ENCODE results near the gene FILIP1. TPM values are rescaled to one million over a fixed set of nuclear protein-coding genes. Genes with fewer than 3 reads are reported as not detected.

Gene FILIP1
- total RNA-seq, 1 donor = under 0.01 TPM

GRCh38 chr6:75263401-75263750 lies 230.2 kb downstream of the FILIP1 start:
- Histone ChIP-seq H4K20me1 (ENCODE audit: insufficient read depth, low read length) (peaks cover 15% of the 10 kb centered on the region), H2AFZ (ENCODE audit: low read length) (no peak overlapping the region), H3K4me1 (ENCODE audit: insufficient read depth, low read length) (peaks cover 2% of the 10 kb centered on the region), H3K4me2 (ENCODE audit: insufficient read depth, low read length) (no peak overlapping the region), H3K27ac (ENCODE audit: low read depth, low read length) (no peak overlapping the region), H3K36me3 (ENCODE audit: insufficient read depth, low read length) (peaks cover 50% of the 10 kb centered on the region), H3K27me3 (ENCODE audit: insufficient read depth, low read length) (no peaks in the 10 kb centered on the region), H3K79me2 (ENCODE audit: insufficient read depth, low read length) (peaks cover 67% of the 10 kb centered on the region), H3K4me3 (ENCODE audit: insufficient read depth, low read length) (no peak overlapping the region), H3K9me3 (ENCODE audit: low read depth, low read length) (no peaks in the 10 kb centered on the region)
- no peak for TF ChIP-seq CTCF (IDR thresholded peaks at IDR 0.05; ENCODE audit: extremely low read depth, low read depth, low read length)
- DNase-seq (ENCODE audit: insufficient read length, low spot score, missing footprints) = no peak

- no peaks in the 10 kb centered on the region for H3K27me3 ChIP-seq (ENCODE audit: insufficient read depth, low read length)
- no peak for TF ChIP-seq CTCF (IDR thresholded peaks at IDR 0.05; ENCODE audit: extremely low read depth, low read depth, low read length)
- no peak for DNase-seq (ENCODE audit: insufficient read length, low spot score, missing footprints)
- peaks cover 15% of the 10 kb centered on the region for H4K20me1 ChIP-seq (ENCODE audit: insufficient read depth, low read length)
- H3K4me3 ChIP-seq (ENCODE audit: insufficient read depth, low read length) = no peak overlapping the region
- peaks cover 53% of the 10 kb centered on the region for H3K36me3 ChIP-seq (ENCODE audit: insufficient read depth, low read length)
- no peaks in the 10 kb centered on the region for H3K9me3 ChIP-seq (ENCODE audit: low read depth, low read length)
- H3K27ac ChIP-seq (ENCODE audit: low read depth, low read length) = no peak overlapping the region
- peaks cover 62% of the 10 kb centered on the region for H3K79me2 ChIP-seq (ENCODE audit: insufficient read depth, low read length)
- H3K4me1 ChIP-seq (ENCODE audit: insufficient read depth, low read length) = no peaks in the 10 kb centered on the region
- H3K4me2 ChIP-seq (ENCODE audit: insufficient read depth, low read length) = no peak overlapping the region
- H2AFZ ChIP-seq (ENCODE audit: low read length) = no peak overlapping the region
Observed at GRCh38 chr6:75262716-75263400, 230.7 kb downstream of the FILIP1 start.

- Histone ChIP-seq H3K36me3 (ENCODE audit: insufficient read depth, low read length) (peaks cover 55% of the 10 kb centered on the region), H3K9me3 (ENCODE audit: low read depth, low read length) (no peaks in the 10 kb centered on the region), H2AFZ (ENCODE audit: low read length) (no peak overlapping the region), H3K4me2 (ENCODE audit: insufficient read depth, low read length) (no peak overlapping the region), H3K4me3 (ENCODE audit: insufficient read depth, low read length) (no peak overlapping the region), H3K27me3 (ENCODE audit: insufficient read depth, low read length) (no peaks in the 10 kb centered on the region), H3K79me2 (ENCODE audit: insufficient read depth, low read length) (peaks cover 48% of the 10 kb centered on the region), H3K4me1 (ENCODE audit: insufficient read depth, low read length) (no peaks in the 10 kb centered on the region), H4K20me1 (ENCODE audit: insufficient read depth, low read length) (peaks cover 9% of the 10 kb centered on the region), H3K27ac (ENCODE audit: low read depth, low read length) (no peak overlapping the region)
- no peak for DNase-seq (ENCODE audit: insufficient read length, low spot score, missing footprints)
- no peak for TF ChIP-seq CTCF (IDR thresholded peaks at IDR 0.05; ENCODE audit: extremely low read depth, low read depth, low read length)
Observed at GRCh38 chr6:75261299-75261698, 232.3 kb downstream of the FILIP1 start.

GRCh38 chr6:75257343-75258087 lies 236.1 kb downstream of the FILIP1 start:
- H3K4me3 ChIP-seq (ENCODE audit: insufficient read depth, low read length) = no peak overlapping the region
- no peak for DNase-seq (ENCODE audit: insufficient read length, low spot score, missing footprints)
- no peak overlapping the region for H3K4me2 ChIP-seq (ENCODE audit: insufficient read depth, low read length)
- H3K4me1 ChIP-seq (ENCODE audit: insufficient read depth, low read length) = no peaks in the 10 kb centered on the region
- peaks cover 12% of the 10 kb centered on the region for H3K79me2 ChIP-seq (ENCODE audit: insufficient read depth, low read length)
- no peaks in the 10 kb centered on the region for H3K27me3 ChIP-seq (ENCODE audit: insufficient read depth, low read length)
- H2AFZ ChIP-seq (ENCODE audit: low read length) = no peak overlapping the region
- peaks cover 52% of the 10 kb centered on the region for H3K36me3 ChIP-seq (ENCODE audit: insufficient read depth, low read length)
- H3K9me3 ChIP-seq (ENCODE audit: low read depth, low read length) = no peaks in the 10 kb centered on the region
- TF ChIP-seq CTCF (IDR thresholded peaks at IDR 0.05; ENCODE audit: extremely low read depth, low read depth, low read length) = no peak
- no peaks in the 10 kb centered on the region for H4K20me1 ChIP-seq (ENCODE audit: insufficient read depth, low read length)
- H3K27ac ChIP-seq (ENCODE audit: low read depth, low read length) = no peak overlapping the region
